Activated CD4-positive, alpha-beta T cell treated with anti-CD3 and anti-CD28 coated beads for 1 hour (primary cell): ENCODE measurements around the gene USP14.

Experiments
- DNase-seq: peaks from one replicate; pipeline ENCODE4 v3.0.0-alpha.2; 2020

The USP14 gene

GRCh38 chr18:160831-161570, 2.6 kb downstream of the USP14 start:
- DNase-seq: no peak

- DNase-seq: no peak
These were observed 14.0 kb downstream of the USP14 start for GRCh38 chr18:172361-172760.

- DNase-seq: no peak
These were observed 21.1 kb downstream of the USP14 start for GRCh38 chr18:179499-179898.

DNA sequence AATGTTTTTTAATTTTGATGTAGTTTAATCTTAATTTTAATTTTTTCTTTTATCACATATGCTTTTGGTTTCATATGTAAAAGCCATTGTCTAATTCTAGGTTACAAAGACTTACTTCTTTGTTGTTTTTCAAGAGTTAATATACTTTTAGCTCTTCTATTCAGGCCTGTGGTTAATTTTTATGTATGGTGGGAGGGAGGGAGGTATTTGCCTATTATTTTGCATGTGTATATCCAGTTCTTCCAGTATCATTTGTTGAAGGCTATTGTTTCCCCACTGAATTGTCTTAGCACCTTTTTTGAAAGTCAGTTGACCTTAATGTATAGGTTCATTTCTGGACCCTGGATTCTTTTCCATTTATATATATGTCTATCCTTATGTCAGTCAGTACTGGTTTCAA, 23.4 kb downstream of the USP14 start:
- DNase-seq: no peak

- DNase-seq: no peak
These were observed 25.4 kb downstream of the USP14 start for GRCh38 chr18:183769-184168.

DNA sequence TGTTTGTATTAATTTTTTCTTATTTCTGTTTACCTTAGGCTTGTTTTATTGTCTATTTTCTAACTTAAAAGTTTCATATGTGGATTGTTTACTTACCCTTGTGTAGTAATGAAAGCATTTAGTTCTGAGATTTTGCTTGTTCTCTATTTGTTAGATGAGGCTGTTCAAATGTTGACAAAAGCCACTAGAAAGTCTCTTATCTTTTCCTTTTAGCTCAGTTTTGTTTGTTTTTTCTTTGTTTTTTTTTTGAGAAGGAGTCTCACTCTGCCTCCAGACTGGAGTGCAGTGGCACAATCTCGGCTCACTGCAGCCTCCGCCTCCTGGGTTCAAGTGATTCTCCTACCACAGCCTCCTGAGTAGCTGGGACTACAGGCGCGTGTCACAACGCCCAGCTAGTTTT, 30.9 kb downstream of the USP14 start:
- DNase-seq: no peak

- DNase-seq: no peak
These were observed 33.4 kb downstream of the USP14 start for GRCh38 chr18:191725-192124.

GRCh38 chr18:192801-193200, 34.4 kb downstream of the USP14 start:
- no peak for DNase-seq

DNA sequence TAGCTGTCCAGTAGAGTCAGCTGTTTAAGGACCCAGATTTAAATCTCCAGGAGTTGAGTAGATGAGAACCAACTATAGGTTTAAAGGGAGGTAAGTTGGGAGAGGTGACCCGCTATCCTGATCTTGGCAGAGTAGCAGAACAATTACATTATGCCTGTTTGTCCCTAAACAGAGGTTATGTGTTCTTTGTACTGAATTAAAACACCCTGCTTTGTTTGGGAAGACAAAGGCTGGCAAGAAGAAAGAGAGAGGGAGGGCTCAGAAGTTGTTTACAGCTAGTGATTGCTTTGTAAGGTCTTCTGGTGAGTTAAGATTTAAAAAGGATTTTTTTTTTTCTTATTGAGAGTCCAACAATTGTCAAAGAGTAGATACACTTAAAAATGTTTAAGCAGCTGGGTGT, 37.3 kb downstream of the USP14 start:
- DNase-seq: no peak

- no peak for DNase-seq
These were observed 40.9 kb downstream of the USP14 start for GRCh38 chr18:199214-199613.

GRCh38 chr18:199768-200167, 41.4 kb downstream of the USP14 start:
- DNase-seq: no peak

DNA sequence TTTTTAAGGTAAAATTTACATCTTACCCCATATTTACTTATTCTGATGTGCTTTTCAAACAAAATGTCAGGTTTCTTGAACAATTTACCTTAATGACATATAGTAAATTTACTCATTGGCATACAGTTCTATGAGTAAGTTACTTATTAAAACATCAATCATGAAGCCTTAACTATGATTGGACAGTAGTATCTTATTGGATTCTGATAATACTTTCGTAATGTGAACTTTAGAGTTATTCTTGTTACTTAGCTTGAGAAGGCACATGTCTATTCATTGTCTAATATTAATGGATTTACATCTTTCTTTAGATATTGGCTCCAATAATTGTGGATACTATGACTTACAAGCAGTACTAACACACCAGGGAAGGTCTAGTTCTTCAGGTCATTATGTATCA, 51.7 kb downstream of the USP14 start:
- DNase-seq: no peak

DNA sequence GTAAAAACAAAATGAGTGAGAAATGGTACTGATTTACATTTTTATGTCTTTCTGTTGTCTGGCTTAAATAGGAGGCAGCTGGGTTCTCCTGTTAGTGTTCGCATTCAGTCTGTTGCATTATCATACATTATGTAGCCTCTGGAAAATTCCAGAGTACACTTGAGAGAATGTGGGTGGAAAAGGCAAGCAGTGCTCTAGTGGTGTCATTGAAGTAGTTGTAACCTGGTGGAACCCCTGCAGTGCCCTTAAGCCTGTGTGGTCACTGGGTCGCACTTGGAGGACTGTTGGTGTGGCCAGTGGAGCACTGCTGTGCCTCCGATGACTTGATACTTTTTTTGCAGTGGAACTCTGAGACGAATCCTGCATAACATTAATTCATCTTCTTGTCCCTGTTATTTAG, 52.4 kb downstream of the USP14 start:
- no peak for DNase-seq

DNA sequence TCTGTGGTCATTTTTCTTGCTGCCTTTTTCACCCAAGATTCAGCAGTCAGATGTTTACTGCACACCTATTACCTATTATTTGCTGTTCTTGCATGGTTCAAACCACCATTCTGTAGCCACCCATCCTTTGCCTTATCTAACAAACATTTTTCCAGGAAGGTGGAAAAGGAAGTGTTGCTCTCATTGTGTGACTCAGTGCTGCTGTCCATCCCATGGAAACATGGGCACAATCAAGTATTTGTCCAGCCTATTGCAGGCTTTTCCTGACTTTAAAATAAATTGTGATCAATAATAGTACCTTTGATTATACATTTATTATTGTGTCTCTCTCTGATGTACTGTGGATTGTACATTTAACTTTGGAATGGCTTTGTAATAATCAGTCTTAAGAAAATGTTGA, 53.2 kb downstream of the USP14 start:
- no peak for DNase-seq

- DNase-seq: no peak
These were observed 54.4 kb downstream of the USP14 start for GRCh38 chr18:212780-213179.

- no peak for DNase-seq
These were observed 55.1 kb downstream of the USP14 start for GRCh38 chr18:213505-213904.

GRCh38 chr18:213966-214365, 55.6 kb downstream of the USP14 start:
- no peak for DNase-seq

DNA sequence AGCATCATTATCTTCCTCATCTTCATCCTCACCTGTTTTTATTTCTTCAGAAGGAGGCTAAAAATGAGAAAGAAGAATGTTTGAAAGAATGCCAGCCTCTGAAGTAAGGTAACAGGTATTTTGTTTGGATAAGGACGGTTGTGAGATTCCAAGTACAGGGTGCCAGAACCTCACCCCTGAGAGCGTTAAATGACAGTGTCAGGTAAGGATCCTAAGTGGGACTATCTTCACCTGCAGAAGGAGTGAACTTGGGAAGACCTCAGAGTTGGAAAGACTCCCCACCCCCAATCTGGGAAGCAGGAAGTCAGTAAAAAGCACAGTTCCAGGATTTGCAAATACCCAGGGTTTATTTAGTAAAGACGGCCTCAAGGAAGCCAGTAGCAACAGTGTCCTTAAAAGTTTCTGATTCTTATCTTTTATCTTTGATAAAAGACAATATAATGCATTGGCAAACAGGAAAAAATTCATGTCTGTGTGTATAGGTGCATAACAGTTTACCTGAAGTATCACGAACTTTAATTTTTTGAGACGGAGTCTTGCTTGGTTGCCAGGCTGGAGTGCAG, 57.2 kb downstream of the USP14 start:
- no peak for DNase-seq

GRCh38 chr18:217532-218336, 59.4 kb downstream of the USP14 start:
- DNase-seq: no peak

DNA sequence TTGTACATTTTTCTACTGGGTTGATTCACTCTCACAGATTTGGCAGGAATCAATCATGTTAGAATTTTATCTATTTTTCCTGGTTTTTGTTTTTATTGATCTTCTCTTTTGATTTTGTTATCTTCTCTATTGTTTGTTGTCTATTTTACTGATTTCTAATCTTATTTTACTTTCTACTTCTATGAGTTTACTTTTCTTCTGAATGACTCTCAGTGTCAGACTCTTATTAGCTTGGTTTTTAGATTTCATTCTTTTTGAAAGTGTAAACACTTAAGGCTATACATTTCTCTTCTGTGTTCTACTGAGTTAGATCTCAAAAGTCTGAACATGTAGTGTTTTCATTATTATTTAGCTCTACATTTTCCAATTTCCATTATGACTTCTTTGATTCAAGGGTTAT, 62.4 kb downstream of the USP14 start:
- no peak for DNase-seq

- DNase-seq: no peak
These were observed 67.4 kb downstream of the USP14 start for GRCh38 chr18:225745-226144.

- no peak for DNase-seq
These were observed 69.0 kb downstream of the USP14 start for GRCh38 chr18:227374-227773.

DNA sequence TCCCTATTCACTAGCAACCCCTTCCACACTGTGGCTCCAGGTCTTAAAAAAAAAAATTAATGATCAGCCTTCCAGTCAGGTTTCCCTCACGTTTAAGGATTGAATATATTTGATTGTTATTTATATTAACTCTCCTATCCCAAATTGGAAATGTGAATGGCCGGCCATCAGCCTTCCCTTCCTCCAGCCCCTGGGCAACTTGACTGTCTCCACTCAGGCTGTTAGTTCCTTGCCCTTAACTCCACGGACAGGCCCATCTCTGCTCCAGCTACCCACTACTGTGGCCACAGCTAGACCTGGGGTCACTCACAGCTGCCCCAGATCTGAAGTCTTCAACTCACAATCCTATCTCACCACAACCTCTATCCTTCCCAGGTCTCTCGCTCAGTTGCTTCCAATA, 69.5 kb downstream of the USP14 start:
- DNase-seq: no peak

- DNase-seq: no peak
These were observed 70.2 kb downstream of the USP14 start for GRCh38 chr18:228586-228985.
